KBM-7 (cell line): Measurements from ENCODE around the gene TRAPPC12.
"Not testable (repeated sequence)": the region's sequence is repeated elsewhere in the genome, so short reads cannot be mapped to it uniquely, and the experiment has no call there.

Experiments used
- DNase-seq: peaks from one replicate; pipeline ENCODE4 v3.0.0-alpha.2; 2015
- in situ Hi-C: fragments of 300-500 bp; cut with MboI; formaldehyde crosslinking; loops from 2 replicates; pipeline ENCODE4 v1.14.3; 2020; ENCODE audit warnings: low sequenced_read_pairs, low pct_unique_long_range_greater_than_20kb, mixed read lengths

The TRAPPC12 gene

GRCh38 chr2:3488855-3489763 is 109.6 kb downstream of the TRAPPC12 start:
- in situ Hi-C loops: no loop called here
- DNase-seq: no peak

DNA sequence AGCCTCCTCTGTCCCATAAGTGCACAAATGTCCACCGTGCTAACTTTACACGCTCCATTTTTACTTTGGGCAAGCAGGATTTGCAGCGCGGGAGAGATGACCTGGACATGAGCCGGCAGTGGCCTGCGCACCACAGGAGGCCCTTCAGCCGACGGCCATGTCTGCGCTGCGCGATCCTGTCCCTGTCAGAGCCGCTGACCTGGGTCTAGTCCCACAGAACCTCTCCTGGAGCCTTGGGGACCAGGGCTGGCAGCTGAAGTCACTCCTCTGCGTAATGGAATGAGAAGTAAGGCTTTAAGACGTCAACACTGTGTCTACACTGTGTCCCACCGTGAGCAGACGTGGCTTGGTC is 110.2 kb downstream of the TRAPPC12 start:
- no peak for DNase-seq
- in situ Hi-C loops: no loop called here

- in situ Hi-C loops: no loop called here
These were observed 111.0 kb downstream of the TRAPPC12 start for GRCh38 chr2:3490191-3491170.

DNA sequence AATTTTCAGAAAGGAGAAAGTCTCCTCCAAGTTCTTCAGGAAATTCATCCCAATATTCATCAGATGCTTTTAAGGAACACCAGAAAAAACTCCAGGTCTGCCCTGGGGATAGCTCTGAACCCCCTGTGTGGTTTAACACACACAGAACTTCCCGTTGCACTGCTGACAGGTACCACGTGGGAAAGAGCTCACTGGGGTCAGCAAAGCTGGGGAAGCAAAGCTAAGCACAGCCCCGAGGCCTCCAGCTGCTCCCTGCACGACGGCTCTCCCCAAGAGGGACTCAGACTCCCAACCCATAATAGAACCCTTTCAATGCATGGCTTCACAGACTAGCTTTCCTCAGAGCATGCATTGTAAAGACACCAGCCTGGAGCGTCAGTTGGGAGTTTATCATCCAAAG is 111.8 kb downstream of the TRAPPC12 start:
- DNase-seq: no peak
- in situ Hi-C loops: no loop called here

More at GRCh38 chr2:3490191-3491170, 111.0 kb downstream of the TRAPPC12 start:
- DNase-seq: no peak

GRCh38 chr2:3491716-3492474 is 112.4 kb downstream of the TRAPPC12 start:
- no peak for DNase-seq
- in situ Hi-C loops: no loop called here

DNA sequence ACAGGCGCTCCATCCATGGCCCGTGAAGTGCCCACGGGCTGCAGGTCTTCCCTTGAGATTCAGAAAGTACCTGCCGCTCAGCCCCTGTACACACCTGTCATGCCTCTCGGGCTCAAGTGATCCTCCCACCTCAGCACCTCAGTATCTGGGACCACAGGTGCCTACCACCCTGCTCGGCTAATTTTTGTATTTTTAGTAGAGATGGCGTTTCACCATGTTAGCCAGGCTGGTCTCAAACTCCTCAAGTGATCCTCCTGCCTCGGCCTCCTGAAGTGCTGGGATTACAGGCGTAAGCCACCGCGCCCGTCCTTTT is 112.9 kb downstream of the TRAPPC12 start:
- DNase-seq, in situ Hi-C loops: not testable (repeated sequence)

GRCh38 chr2:3492951-3493614 is 113.6 kb downstream of the TRAPPC12 start:
- in situ Hi-C loops: no loop called here
- DNase-seq: no peak

DNA sequence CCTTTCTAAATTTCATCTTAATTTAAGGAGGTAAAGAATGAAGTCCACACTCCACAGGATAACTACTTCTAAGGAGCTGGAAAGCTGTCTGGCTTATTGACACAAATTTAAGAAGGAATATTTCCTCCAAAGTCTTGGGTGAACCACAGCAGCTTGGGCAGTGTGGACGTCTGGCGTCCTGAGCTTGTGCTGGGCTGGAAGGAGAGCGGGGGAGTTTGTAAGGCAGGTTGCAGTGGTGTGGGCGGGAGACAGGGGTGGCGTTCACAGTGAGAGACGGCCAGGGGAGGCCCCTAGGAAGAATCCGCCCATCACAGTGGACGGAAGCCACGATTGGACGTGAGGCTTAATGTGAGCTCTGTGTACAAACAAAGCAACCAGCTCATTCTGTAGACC is 114.1 kb downstream of the TRAPPC12 start:
- in situ Hi-C loops: no loop called here

GRCh38 chr2:3494984-3495666 is 115.6 kb downstream of the TRAPPC12 start:
- DNase-seq: no peak
- in situ Hi-C loops: no loop called here

More for the DNA sequence above, 114.1 kb downstream of the TRAPPC12 start:
- DNase-seq: no peak

- in situ Hi-C loops, DNase-seq: not testable (repeated sequence)
These were observed 117.2 kb downstream of the TRAPPC12 start for GRCh38 chr2:3496708-3497080.

- in situ Hi-C loops: no loop called here
- no peak for DNase-seq
These were observed 119.4 kb downstream of the TRAPPC12 start for GRCh38 chr2:3498783-3499394.

DNA sequence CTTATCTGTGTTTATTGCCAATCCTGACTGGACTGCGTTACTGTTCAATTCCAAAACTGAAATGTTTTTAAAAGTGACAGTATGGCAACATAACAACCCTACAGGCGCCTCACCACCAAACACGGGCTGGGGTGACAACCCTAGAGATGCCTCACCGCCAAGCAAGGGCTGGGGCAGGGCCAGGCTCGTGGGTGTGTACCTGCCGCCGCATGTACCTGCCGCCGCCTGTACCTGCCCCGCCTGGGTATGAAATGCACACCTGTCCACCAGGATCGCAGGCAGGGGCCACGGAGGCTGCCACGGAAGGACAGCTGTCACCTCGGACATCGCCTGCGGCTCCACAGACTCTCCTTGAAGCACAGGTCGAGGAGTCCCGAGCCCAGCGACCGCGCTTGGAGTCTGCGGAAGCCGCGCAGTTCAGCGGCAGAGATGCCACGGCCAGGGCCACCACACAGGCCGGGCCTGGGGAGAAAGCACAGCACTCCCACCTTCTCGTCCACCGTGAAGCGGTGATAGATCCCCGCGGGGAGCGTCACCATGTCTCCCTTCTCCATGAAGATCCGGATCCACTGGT is 120.9 kb downstream of the TRAPPC12 start:
- no peak for DNase-seq
- in situ Hi-C loops: no loop called here

DNA sequence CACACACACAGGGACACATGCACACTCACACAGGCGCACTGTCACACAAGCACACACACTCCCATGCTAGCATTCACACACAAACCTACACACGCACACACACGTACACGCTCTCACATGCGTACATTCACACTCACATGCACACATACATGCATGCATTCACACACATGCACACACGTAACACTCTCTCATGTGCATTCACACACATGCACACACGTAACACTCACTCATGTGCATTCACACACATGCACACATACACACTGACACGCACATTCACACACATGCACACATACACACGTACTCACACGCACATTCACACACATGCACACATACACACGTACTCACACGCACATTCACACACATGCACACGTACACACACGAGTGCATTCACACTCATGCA is 123.6 kb downstream of the TRAPPC12 start:
- DNase-seq: no peak
- in situ Hi-C loops: no loop called here

GRCh38 chr2:3503483-3503882 is 124.0 kb downstream of the TRAPPC12 start:
- in situ Hi-C loops: no loop called here
- no peak for DNase-seq

DNA sequence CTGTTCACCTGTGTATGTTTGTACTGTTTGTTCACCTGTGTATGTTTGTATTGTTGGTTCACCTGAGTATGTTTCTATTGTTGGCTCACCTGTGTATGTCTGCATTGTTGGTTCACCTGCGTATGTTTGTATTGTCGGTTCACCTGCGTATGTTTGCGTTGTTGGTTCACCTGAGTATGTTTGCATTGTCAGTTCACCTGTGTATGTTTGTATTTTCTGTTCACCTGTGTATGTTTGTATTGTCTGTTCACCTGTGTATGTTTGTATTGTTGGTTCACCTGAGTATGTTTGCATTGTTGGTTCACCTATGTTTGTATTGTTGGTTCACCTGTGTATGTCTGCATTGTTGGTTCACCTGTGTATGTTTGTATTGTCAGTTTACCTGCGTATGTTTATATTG is 125.2 kb downstream of the TRAPPC12 start:
- in situ Hi-C loops: no loop called here
- no peak for DNase-seq

- no peak for DNase-seq
- in situ Hi-C loops: no loop called here
These were observed 126.3 kb downstream of the TRAPPC12 start for GRCh38 chr2:3505771-3506170.

- no peak for DNase-seq
- in situ Hi-C loops: no loop called here
These were observed 132.6 kb downstream of the TRAPPC12 start for GRCh38 chr2:3512086-3512485.
